ENCODE measurements around the gene GSTM3.
"Not testable (repeated sequence)": the region's sequence is repeated elsewhere in the genome, so short reads cannot be mapped to it uniquely, and the experiment has no call there.

Gene GSTM3

GRCh38 chr1:109697066-109697465 lies 43.8 kb downstream of the GSTM3 start:
- no peak overlapping the region for H2AFZ ChIP-seq
- H3K27me3 ChIP-seq (ENCODE audit: control insufficient read depth, insufficient read depth, low read length) = no peaks in the 10 kb centered on the region
- no peak overlapping the region for H3K9ac ChIP-seq
- no peaks in the 10 kb centered on the region for H3K36me3 ChIP-seq (ENCODE audit: control insufficient read depth, insufficient read depth, low read length)
- H3K4me1 ChIP-seq = no peaks in the 10 kb centered on the region
- no peak overlapping the region for H3K4me3 ChIP-seq (ENCODE audit: low read depth, low read length)
- H3K4me2 ChIP-seq (ENCODE audit: low read length) = no peak overlapping the region
- no peaks in the 10 kb centered on the region for H3K9me3 ChIP-seq (ENCODE audit: control insufficient read depth, low read length)
- H3K79me2 ChIP-seq = no peaks in the 10 kb centered on the region
- no peak overlapping the region for H3K27ac ChIP-seq
- TF ChIP-seq, protein P1, sequence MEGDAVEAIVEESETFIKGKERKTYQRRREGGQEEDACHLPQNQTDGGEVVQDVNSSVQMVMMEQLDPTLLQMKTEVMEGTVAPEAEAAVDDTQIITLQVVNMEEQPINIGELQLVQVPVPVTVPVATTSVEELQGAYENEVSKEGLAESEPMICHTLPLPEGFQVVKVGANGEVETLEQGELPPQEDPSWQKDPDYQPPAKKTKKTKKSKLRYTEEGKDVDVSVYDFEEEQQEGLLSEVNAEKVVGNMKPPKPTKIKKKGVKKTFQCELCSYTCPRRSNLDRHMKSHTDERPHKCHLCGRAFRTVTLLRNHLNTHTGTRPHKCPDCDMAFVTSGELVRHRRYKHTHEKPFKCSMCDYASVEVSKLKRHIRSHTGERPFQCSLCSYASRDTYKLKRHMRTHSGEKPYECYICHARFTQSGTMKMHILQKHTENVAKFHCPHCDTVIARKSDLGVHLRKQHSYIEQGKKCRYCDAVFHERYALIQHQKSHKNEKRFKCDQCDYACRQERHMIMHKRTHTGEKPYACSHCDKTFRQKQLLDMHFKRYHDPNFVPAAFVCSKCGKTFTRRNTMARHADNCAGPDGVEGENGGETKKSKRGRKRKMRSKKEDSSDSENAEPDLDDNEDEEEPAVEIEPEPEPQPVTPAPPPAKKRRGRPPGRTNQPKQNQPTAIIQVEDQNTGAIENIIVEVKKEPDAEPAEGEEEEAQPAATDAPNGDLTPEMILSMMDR (IDR thresholded peaks at IDR 0.05) = no peak

GRCh38 chr1:109695138-109695537 lies 45.7 kb downstream of the GSTM3 start:
- not testable (repeated sequence) for H3K36me3 ChIP-seq (ENCODE audit: control insufficient read depth, insufficient read depth, low read length); H3K4me2 ChIP-seq (ENCODE audit: low read length); H3K79me2 ChIP-seq; H3K9ac ChIP-seq; H3K9me3 ChIP-seq (ENCODE audit: control insufficient read depth, low read length); H3K4me3 ChIP-seq (ENCODE audit: low read depth, low read length); H3K27me3 ChIP-seq (ENCODE audit: control insufficient read depth, insufficient read depth, low read length); H3K27ac ChIP-seq; H3K4me1 ChIP-seq; H2AFZ ChIP-seq

- H3K4me1 ChIP-seq; H3K9me3 ChIP-seq (ENCODE audit: control insufficient read depth, low read length); H3K4me2 ChIP-seq (ENCODE audit: low read length); H2AFZ ChIP-seq; H3K4me3 ChIP-seq (ENCODE audit: low read depth, low read length); H3K27ac ChIP-seq; H3K36me3 ChIP-seq (ENCODE audit: control insufficient read depth, insufficient read depth, low read length); H3K9ac ChIP-seq; H3K27me3 ChIP-seq (ENCODE audit: control insufficient read depth, insufficient read depth, low read length); H3K79me2 ChIP-seq: not testable (repeated sequence)
Observed at GRCh38 chr1:109694400-109694799, 46.4 kb downstream of the GSTM3 start.

GRCh38 chr1:109691759-109692158 lies 49.1 kb downstream of the GSTM3 start:
- no peak overlapping the region for H3K4me3 ChIP-seq (ENCODE audit: low read depth, low read length)
- H3K4me2 ChIP-seq (ENCODE audit: low read length) = no peak overlapping the region
- no peak overlapping the region for H3K27ac ChIP-seq
- H3K79me2 ChIP-seq = no peaks in the 10 kb centered on the region
- no peak overlapping the region for H3K9ac ChIP-seq
- no peaks in the 10 kb centered on the region for H3K4me1 ChIP-seq
- TF ChIP-seq, protein P1 (IDR thresholded peaks at IDR 0.05) = no peak
- H3K27me3 ChIP-seq (ENCODE audit: control insufficient read depth, insufficient read depth, low read length) = no peaks in the 10 kb centered on the region
- no peaks in the 10 kb centered on the region for H3K9me3 ChIP-seq (ENCODE audit: control insufficient read depth, low read length)
- H3K36me3 ChIP-seq (ENCODE audit: control insufficient read depth, insufficient read depth, low read length) = no peaks in the 10 kb centered on the region
- no peak overlapping the region for H2AFZ ChIP-seq

DNA sequence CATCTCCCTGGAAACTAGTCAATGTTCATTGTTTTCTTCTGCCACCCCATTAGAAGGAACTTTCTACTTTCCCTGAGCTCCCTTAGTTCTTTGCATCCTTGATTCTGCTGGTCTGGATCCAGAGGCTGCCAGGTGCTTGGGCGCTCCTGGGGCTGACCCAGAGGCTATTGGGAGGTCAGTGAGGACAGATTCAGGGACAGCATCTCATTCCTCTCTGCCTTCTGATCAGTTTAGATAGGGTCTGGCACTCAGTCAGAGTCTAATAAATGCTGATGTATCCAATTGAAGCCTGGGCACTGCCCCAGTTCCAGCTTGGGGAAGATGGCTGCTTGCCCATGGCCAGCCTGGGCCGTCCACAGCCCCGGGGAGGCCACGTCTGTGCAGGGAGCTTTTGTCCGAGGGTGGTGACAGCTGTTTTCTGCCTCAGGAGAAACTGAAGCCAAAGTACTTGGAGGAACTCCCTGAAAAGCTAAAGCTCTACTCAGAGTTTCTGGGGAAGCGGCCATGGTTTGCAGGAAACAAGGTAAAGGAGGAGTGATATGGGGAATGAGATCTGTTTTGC lies 50.9 kb downstream of the GSTM3 start:
- no peaks in the 10 kb centered on the region for H3K27me3 ChIP-seq (ENCODE audit: control insufficient read depth, insufficient read depth, low read length)
- H3K9me3 ChIP-seq (ENCODE audit: control insufficient read depth, low read length) = no peaks in the 10 kb centered on the region
- no peak overlapping the region for H3K4me2 ChIP-seq (ENCODE audit: low read length)
- no peak overlapping the region for H3K9ac ChIP-seq
- TF ChIP-seq, protein P1 (IDR thresholded peaks at IDR 0.05) = no peak
- H3K4me1 ChIP-seq = no peaks in the 10 kb centered on the region
- H3K4me3 ChIP-seq (ENCODE audit: low read depth, low read length) = no peak overlapping the region
- no peaks in the 10 kb centered on the region for H3K79me2 ChIP-seq
- no peaks in the 10 kb centered on the region for H3K36me3 ChIP-seq (ENCODE audit: control insufficient read depth, insufficient read depth, low read length)
- H3K27ac ChIP-seq = no peak overlapping the region
- H2AFZ ChIP-seq = no peak overlapping the region

All from parathyroid adenoma (tissue), 2 donors.